NCI-H1417 treated with DMSO at 0.1 percent for 48 hours (cell line): ENCODE data around the gene OR5F1.

Experiments
- DNase-seq: peaks from one replicate; lab custom pipeline; 2025; lab: John Stamatoyannopoulos, UW

Gene OR5F1

DNA sequence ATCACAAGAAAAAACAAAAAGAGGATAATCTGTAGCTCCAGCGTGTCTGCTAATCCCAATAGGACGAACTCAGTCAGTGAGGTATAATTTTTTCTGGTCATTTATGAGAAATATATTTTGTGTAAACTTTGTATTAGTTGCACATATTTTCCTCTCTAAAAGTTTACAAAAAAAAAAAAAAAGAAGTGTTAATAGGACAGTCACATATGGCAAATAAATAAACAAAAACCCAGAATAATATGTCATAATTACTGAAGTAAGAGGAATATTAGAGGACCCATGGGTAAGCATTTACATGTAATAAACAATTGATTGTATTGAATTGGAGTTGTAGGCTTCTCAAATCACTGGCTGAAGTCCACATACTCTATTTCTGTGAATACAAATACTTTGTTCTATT, at the start of gene OR5F1:
Gene OR5F1, minus strand, starts transcription at position 101 of the 400 bp plus-strand sequence. Its CDS starts 0 bp downstream, at position 101.
- no peak for DNase-seq

DNA sequence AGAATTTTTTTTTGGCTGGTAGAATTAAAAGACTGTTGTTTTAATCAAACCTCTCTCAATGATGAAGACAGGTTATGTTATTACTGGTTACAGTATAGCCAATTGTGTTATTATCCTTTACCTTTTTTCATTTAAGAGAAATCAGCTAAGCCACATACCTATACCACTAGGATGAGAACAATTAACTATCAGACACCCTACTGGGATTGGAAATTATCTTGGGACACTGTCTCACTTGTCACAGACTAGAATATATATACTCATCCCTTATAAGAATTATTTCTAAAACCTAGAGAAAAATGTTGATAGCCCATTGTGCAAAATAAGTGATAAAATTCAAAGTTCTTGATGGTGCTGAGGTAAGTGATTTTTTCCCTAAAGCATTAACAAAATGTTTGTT, 32.9 kb upstream of the OR5F1 start, which contains the start of gene OR5AS1:
Gene OR5AS1, plus strand, starts transcription at position 301 of the 400 bp plus-strand sequence. CDS start 2,765 bp downstream, outside the sequence.
- DNase-seq: no peak

DNA sequence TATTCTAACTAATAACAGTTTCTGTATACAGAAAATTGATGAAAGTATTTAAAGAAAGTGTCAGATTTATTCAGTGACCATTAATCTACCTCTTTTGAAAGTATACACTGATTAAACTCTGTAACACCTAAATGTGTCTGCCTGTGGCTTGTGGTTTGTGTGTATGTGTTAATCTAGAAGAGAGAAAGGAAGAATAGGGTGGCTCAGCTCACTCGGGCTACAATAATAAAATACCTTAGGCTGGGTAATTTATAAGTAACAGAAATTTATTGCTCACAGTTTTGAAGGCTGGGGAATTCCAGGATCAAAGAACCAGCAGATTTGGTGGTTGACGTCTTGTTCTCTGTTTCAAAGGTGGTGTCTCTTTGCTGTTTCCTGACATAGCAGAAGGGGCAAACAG, 19.4 kb upstream of the OR5F1 start:
- no peak for DNase-seq

DNA sequence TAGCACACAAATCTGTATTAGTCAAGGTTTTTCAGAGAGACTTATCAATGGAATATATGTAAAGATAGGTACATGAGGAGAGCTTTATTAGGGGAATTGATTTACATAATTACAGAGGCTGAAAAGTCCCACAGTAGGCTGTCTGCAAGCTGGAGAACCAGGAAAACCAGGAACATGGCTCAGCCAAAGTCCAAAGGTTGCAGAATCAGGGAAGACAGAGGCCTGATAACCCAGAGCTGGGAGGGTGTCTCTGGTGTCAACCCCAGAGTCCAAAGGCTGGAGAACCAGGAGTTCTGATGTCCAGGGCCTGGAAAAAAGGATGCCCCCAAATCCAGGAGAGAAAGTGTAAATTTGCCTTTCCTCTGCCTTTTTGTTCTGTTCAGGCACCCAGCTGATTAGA, 16.3 kb upstream of the OR5F1 start:
- DNase-seq: no peak

DNA sequence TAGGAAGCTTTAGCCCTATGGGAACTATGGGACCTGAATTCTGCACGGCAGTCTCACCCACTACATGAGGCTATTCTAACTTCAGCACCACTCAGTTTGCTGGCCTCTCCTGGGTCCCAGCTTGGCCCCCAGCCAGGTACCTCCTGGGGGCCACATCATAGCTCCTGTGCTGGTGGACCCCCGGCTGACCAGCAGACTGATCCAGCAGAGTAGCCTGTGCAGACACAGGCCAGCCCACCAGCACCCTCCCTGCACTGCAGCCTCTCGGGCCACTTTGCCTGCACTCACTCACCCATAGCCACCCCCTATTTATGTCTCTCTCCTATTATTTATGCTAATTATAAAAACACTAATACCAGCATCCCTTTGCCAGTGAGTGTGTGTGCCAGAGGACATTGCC, 23.5 kb downstream of the OR5F1 start:
- DNase-seq: no peak

DNA sequence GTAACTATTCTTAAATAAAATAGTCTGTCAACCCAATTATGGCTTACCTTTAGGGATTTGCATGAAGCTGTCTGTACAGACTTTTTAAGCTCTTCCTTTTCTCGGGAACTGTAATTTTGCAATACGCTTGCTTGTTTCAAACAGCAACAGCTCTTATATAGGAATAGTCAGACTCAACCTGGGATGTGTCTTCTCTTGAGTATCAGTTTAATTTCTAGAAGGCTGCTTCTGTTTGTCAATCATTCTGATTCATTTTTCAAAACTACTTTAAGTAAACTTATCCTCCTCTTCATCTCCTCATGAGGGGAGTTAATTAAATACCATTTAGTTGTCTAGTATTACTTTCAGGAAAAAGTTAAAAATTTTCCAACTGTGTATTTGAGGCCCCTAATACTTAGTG, 24.6 kb downstream of the OR5F1 start, which contains the start of gene OR10AG1:
Gene OR10AG1, minus strand, starts transcription at position 101 of the 400 bp plus-strand sequence. Its CDS starts 38 bp downstream, at position 63.
- DNase-seq: no peak

DNA sequence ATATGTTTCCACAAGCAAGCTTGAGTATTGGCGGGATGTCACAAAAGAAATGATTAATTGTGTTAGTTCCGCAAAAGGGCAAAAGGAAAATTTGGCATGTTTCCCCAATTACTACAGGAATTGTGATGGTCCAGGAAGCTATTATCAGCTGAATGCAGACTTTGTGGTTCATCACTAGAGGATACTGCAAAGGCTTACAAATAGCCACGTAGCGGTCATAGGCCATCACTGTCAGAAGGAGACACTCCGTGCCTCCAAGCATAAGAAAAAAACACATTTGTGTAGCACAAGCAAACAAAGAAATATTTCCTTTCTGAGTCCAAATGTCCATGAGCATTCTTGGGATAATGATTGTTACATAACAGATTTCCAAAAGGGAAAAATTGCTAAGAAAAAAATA, 26.5 kb downstream of the OR5F1 start:
- DNase-seq: no peak

DNA sequence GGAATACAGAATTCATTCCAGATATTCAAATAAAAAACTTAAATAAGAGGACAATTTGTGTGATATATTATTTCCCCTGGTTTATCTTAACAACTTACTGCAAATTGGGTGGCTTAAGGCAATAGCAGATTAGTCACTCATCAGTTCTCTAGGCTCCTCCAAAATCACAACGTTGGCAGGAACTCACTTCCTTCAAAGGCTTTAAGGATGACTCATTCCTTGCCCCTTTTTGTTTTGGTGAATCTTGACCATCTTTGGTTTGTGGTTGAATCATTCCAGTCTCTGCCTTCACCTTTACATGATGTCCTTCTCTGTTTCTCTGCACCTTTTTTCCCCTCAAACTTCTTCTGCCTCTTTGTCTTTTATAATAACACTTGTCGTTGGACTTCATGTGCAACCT, 28.0 kb downstream of the OR5F1 start:
- no peak for DNase-seq

DNA sequence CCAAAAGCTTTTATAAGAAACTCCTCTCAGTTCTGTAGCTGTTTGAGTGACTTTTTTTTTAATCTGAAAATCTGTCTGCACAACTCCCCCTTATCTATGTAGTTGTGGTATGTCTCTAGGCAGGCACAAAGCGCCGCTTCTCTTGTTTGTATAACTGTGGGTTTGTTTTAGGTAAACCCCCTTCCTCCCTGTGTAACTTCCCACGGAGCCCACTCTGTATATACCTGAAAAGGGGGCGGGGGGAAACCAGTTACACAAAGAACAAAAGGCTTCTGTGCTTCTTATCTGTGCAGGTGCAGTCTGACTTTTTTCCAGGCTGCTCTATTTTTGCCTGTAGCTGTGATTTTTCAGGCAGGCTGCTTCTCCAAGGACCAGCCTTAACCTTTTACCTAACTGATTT, 37.9 kb downstream of the OR5F1 start:
- DNase-seq: no peak

DNA sequence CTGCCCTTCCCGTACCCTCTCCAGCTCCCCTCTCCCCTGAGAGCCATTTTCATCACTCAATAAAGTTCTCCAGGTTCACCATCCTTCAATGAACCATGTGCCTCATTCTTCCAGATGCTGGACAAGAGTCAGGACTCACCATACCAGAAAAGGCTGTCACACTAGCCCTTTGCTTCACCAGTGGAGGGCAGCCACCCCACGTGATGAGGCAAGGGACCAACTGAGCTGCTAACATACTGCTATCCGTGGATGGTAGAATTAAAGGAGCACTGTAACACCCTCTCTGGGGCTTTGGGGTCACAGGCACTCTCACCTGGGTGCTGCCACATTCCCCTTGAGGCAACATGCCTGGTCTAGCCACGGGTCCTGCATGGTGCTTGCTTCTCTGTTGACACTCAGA, 45.1 kb downstream of the OR5F1 start:
- DNase-seq: no peak
